Cardiac septum (tissue), 1 donor: ENCODE data around the gene NPEPL1. TPM values are rescaled to one million over a fixed set of nuclear protein-coding genes. Genes with fewer than 3 reads are reported as not detected.
"Not testable (repeated sequence)": the region's sequence is repeated elsewhere in the genome, so short reads cannot be mapped to it uniquely, and the experiment has no call there.

Experiments
- DNase-seq: peaks from one replicate; pipeline ENCODE4 v3.0.0-alpha.2; 2020; ENCODE audit warnings: low spot score
- intact Hi-C: fragments of 100-400 bp; cut with DNase I; formaldehyde crosslinking; loops from one replicate; pipeline ENCODE4 v1.14.0; 2022
- long read RNA-seq: library from polyadenylated mRNA; unstranded; transcript quantifications from one replicate; pipeline ENCODE4 v2.0.0, GENCODE V29; 2021
- total RNA-seq: library from RNA; stranded (reverse); fragmentation: NEBNext Ultra II Directional; extraction: Animal tissue kit (Norgen Biotek cat#: 25700); gene quantifications from one replicate; pipeline ENCODE4 v1.2.1, GENCODE V29; 2021
- donor health status: DM: no; HTN: no; CAD: no.

Gene NPEPL1
- total RNA-seq = 31.5 TPM
- long read RNA-seq, transcript NPEPL1-201 (12 exons, 2,378 nt) = major isoform, 110 of 121 reads
- long read RNA-seq, partial matches to known transcripts = 1 of 121 reads
- long read RNA-seq, other reads (novel, unspliced or antisense) = 7 of 121 reads

DNA sequence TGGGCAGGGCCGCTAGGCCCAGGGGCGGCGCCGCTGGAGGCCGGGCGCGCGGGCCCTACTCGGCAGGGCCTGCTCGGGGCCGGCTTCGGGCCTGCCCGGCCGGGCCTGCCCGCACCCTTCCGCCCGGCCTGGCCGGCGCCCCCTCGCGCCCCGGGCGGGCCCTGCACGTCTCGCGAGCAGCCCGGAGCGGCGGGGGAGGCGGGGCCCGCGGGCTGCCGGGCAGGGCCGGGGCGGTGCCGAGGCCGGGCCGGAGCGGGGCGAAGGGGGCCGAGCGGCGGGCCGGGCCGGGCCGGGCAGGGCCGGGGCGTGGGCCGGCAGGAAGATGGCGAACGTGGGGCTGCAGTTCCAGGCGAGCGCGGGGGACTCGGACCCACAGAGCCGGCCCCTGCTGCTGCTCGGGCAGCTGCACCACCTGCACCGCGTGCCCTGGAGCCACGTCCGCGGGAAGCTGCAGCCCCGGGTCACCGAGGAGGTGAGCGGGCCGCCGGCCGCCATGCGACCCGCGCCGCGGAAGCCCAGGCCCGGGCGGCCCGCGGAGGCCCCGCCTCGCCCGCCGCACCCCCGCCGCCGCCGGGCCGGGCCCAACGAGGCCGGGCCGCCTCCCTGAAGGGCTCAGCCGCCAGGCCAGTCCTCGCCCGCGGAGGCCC is at the start of gene NPEPL1:
Gene NPEPL1, plus strand, starts transcription at position 222 of the 647 bp plus-strand sequence. Its CDS starts 101 bp downstream, at position 323.
- intact Hi-C loops = loop anchor here (2.0 kb wide), 1 partner anchor 42 kb away; the partner anchor contains the start of gene STX16
- no peak for DNase-seq

- intact Hi-C loops = not testable (repeated sequence)
- peak; percentile 36 for DNase-seq
Measured at GRCh38 chr20:58642896-58643295, 49.7 kb upstream of the NPEPL1 start.

DNA sequence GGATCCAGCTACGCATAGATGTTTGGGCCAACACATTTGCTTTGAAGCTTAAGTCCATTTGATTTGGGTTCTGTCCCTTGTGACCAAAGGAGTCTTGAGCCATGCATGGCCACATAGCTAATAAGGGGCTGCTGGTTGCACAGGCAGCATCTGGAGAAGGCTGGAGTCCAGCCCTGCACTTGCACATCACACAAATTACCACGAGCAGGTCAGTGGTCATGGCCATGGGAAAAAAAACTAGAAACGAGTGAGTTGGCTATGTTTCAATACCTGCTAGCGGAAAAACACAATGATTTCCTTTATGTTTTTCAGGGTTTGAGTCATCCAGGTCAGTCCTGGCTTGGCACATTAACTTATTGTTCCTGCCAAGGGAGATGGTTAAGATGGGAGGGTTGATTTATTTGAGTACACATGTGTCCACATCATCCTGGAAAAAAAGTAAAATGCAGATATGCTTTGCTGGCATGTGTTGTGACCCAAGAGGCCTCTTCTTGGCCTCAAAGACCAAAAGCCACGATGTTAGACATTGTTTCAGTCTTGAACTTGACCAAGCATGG is 47.1 kb upstream of the NPEPL1 start:
- peak; percentile 50 for DNase-seq
- intact Hi-C loops = no loop called here

DNA sequence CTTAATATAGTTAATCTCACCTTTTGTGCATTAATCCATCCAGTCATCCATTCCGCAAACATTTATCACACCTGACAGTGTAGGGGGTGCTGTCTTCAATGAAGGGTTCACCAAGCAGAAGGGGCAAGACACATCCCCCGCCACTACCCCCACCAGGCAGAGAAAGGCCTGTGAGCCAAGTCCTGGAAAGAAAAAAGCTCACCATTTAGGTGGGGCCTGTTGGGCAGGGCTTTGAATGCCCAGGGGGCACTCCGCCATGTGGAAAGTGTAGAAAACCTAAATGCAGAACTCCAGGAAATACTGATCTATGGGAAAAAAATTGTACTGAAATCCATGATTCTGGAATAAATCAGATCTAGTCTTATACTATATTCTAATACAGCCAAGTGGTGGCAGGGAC is 46.3 kb upstream of the NPEPL1 start:
- intact Hi-C loops = no loop called here

DNA sequence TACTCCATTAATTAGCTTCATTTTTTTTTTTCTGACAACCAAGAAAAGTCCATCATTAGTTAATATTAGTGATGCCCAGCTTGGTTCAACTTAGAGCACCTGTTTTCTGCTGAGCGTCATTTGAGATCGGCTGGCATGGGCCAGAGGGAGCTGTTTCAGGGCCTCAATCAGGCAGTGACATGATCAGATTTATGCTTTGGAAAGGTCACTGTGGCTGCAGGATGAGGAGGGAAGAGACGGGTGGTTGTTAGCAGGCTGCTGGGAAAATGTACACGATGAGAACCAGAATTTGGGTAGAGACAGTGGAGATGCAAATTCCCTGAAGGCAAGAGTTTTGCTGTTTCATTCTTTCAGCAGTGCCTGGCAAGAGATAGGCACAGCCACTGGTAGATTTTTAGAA is 45.9 kb upstream of the NPEPL1 start:
- DNase-seq = peak; percentile 31
- intact Hi-C loops = no loop called here

More for the DNA sequence above, 46.3 kb upstream of the NPEPL1 start:
- peak; percentile 63 for DNase-seq

DNA sequence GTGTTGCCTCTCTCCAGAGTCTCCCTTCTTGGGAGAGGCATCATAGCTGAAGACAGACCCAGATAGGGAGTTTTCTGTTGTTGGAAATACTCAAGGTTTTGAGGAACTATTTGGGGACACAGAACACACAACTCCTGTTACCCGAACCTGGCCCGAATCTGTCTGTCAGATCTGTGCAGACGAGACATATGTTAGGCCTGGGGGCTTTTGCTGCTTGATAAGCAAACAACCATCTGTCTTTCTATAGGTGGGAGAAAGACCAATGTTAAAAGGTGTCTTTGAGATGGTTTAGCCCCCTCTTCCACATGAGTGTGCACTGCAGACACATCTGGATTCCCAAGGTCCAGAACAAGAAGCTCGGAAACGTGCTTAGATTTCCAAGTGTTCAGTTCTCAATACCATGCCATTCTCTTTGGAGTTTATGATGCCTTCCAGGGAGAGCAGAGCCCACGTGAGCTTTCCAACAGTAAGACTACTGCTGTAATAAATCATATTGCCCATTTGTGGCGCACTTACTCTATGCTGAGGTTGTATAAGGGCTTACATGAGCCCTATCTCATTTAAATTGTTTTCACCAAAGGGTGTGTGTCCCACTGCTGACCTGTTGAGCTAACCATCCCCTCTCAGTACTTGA is 45.3 kb upstream of the NPEPL1 start:
- peak; percentile 46 for DNase-seq

DNA sequence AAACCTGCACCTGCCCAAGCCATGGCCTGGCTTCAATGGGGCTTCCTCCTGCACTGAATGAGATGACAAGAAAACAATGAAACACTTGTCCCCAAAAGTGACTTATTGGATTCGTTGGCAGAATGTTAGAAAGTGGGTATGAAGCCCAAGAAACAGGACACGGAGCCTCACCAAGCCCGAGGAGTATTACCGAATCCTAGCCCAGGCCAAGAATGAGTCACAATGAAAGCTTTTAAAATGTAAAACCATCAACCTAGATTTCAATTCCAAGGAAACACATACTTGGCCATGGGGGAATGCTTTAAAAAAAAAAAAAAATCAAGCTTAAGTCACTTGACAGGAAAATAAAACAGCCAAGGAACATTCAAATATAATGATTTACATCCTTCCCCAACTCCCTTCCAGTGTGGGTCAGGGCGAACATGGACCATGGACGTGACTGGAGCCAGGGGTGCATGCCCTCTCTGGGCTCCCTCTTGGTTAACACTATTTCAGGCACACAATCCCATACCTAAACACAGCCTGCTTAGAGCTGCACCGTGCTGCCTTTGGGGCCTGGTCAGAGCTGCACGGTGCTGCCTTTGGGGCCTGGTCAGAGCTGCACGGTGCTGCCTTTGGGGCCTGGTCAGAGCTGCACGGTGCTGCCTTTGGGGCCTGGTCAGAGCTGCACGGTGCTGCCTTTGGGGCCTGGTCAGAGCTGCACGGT is 44.7 kb upstream of the NPEPL1 start:
- no peak for DNase-seq
- intact Hi-C loops = no loop called here

More for the DNA sequence above, 45.3 kb upstream of the NPEPL1 start:
- intact Hi-C loops = no loop called here

- DNase-seq, intact Hi-C loops: not testable (repeated sequence)
Measured at GRCh38 chr20:58648502-58648825, 44.1 kb upstream of the NPEPL1 start.

- intact Hi-C loops = loop anchor here (2.0 to 10.0 kb wide), 4 partner anchors 43 to 413 kb away; partner anchors contain the start of genes GNAS, GNAS-AS1, NPEPL1 and RAB22A
- no peak for DNase-seq
Measured at GRCh38 chr20:58649288-58650180, 43.1 kb upstream of the NPEPL1 start.

GRCh38 chr20:58650181-58650775 is 42.3 kb upstream of the NPEPL1 start:
- intact Hi-C loops = loop anchor here (2.0 to 10.0 kb wide), 4 partner anchors 43 to 413 kb away; partner anchors contain the start of genes GNAS, GNAS-AS1, NPEPL1 and RAB22A
- DNase-seq = no peak

DNA sequence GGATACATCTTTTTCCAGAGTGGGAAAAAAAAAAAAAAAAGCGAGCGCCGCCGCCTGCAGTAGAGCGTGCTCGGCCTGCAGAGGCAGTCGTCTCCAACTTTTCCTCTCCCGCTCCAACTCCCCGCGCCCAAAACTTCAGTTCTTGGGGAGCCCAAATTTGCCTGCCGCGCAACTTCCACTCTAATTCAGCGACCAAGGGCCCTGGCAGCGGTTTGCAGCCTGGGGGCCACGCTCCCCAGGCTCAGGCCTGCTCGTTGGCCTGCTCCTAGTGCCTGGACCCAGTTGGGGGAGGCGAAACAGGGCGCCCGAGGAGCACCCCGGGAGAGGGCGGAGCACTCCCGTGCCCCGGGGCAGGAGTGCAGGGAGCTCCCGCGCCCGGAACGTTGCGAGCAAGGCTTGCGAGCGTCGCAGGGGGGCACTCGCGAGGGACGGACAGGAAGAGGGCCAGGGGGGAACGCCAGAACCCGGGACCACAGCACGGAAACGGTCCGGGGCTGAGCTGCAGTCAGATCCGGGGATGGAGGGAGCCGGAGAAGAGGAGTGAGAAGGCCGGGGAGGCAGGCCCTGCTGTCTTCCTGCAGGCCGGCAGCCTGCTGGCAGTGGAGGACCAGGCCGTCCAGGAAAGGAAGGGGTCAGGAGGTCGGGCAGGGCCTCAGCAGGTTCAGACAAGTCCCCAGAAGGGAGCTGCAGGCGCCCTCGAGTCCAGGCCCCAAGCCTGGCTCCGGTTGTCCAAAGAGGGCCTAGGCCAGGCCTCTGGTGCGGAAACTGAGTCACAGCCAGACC is 41.6 kb upstream of the NPEPL1 start, which contains the start of gene STX16:
Gene STX16, plus strand, starts transcription at position 508 of the 783 bp plus-strand sequence. CDS start 724 bp downstream, outside the sequence.
- DNase-seq = peak; percentile 95
- intact Hi-C loops = loop anchor here (2.0 to 10.0 kb wide), 4 partner anchors 42 to 414 kb away; partner anchors contain the start of genes GNAS, GNAS-AS1, NPEPL1 and RAB22A

GRCh38 chr20:58651559-58651945 is 41.0 kb upstream of the NPEPL1 start:
- intact Hi-C loops = loop anchor here (2.0 to 10.0 kb wide), 4 partner anchors 41 to 415 kb away; partner anchors contain the start of genes GNAS, GNAS-AS1, NPEPL1 and RAB22A
- no peak for DNase-seq

GRCh38 chr20:58651946-58652605 is 40.5 kb upstream of the NPEPL1 start:
- intact Hi-C loops = loop anchor here (2.0 to 10.0 kb wide), 4 partner anchors 41 to 415 kb away; partner anchors contain the start of genes GNAS, GNAS-AS1, NPEPL1 and RAB22A
- DNase-seq = peak; percentile 89

- intact Hi-C loops = loop anchor here (10.0 kb wide), 1 partner anchor 202 kb away; the partner anchor contains the start of genes GNAS and GNAS-AS1
- no peak for DNase-seq
Measured at GRCh38 chr20:58652606-58653294, 39.9 kb upstream of the NPEPL1 start.

DNA sequence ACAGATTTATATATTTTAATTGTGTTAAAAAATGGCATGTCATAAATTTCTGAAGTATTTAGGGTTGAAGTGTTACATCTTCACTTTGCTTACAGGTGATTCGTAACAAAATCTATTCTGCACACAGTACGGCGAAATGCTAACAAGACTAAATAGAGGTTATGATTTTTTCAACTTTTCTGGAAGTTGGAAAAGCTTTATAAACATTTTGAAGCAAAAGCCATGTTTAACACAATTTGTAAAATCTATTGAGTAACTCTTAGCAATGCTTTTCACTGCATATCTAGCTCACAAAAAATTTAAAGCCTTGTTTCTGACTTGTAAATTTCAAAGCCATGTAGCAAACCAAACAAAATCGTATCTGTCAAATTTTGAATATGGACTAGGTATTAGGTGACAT is 38.3 kb upstream of the NPEPL1 start:
- DNase-seq = no peak
- intact Hi-C loops = loop anchor here (10.0 kb wide), 1 partner anchor 200 kb away; the partner anchor contains the start of genes GNAS and GNAS-AS1
